Smooth muscle cell (in vitro differentiated cells): Measurements from ENCODE around the gene CEP128. TPM values are rescaled to one million over a fixed set of nuclear protein-coding genes. Genes with fewer than 3 reads are reported as not detected.

ENCODE experiments used
- DNase-seq: peaks from one replicate; lab custom pipeline; 2025; ENCODE audit not compliant: unreplicated experiment; lab: John Stamatoyannopoulos, UW
- H2AFZ ChIP-seq: fragments of 200-600 bp; sonication (generic); 2 replicates; pipeline ENCODE4 v1.6.0; 2016; ENCODE audit warnings: antibody characterized with exemption, low read depth, mild to moderate bottlenecking
- H3F3A ChIP-seq: fragments of 200-600 bp; sonication (generic); 2 replicates; pipeline ENCODE4 v1.6.0; 2017; ENCODE audit warnings: antibody characterized with exemption, low read depth
- H3K27ac ChIP-seq: fragments of 200-600 bp; sonication (generic); 2 replicates; pipeline ENCODE4 v1.5.1; 2016; ENCODE audit warnings: low read depth, mild to moderate bottlenecking
- H3K27me3 ChIP-seq: fragments of 200-600 bp; sonication (generic); 2 replicates; pipeline ENCODE4 v1.6.1; 2016; ENCODE audit warnings: low read depth, mild to moderate bottlenecking
- H3K36me3 ChIP-seq: fragments of 200-600 bp; sonication (generic); 2 replicates; pipeline ENCODE4 v1.5.1; 2016; ENCODE audit warnings: low read depth
- H3K4me1 ChIP-seq: fragments of 200-600 bp; sonication (generic); 2 replicates; pipeline ENCODE4 v1.5.1; 2016; ENCODE audit warnings: low read depth
- H3K4me2 ChIP-seq: fragments of 200-600 bp; sonication (generic); 2 replicates; pipeline ENCODE4 v1.6.0; 2016; ENCODE audit warnings: mild to moderate bottlenecking
- H3K4me3 ChIP-seq: fragments of 200-600 bp; sonication (generic); 2 replicates; pipeline ENCODE4 v1.5.1; 2016; ENCODE audit warnings: mild to moderate bottlenecking
- H3K79me2 ChIP-seq: fragments of 200-600 bp; sonication (generic); 2 replicates; pipeline ENCODE4 v1.6.0; 2016; ENCODE audit warnings: low read depth, mild to moderate bottlenecking
- H3K9ac ChIP-seq: fragments of 200-600 bp; sonication (generic); 2 replicates; pipeline ENCODE4 v1.6.0; 2016; ENCODE audit warnings: low read depth
- H3K9me3 ChIP-seq: fragments of 200-600 bp; sonication (generic); replicated peaks from 2 replicates; pipeline ENCODE4 v1.5.1; 2016; ENCODE audit warnings: low read depth
- H4K20me1 ChIP-seq: fragments of 200-600 bp; sonication (generic); 2 replicates; pipeline ENCODE4 v1.6.0; 2016; ENCODE audit warnings: low read depth
- CTCF ChIP-seq: fragments of 200-600 bp; sonication (generic); IDR thresholded peaks from 2 replicates; pipeline ENCODE4 v1.5.1; 2017; ENCODE audit warnings: borderline replicate concordance, mild to moderate bottlenecking, antibody characterized with exemption; ENCODE audit not compliant: insufficient read depth, poor library complexity, severe bottlenecking
- WGBS: methylation state at CpG from one replicate; pipeline ENCODE4 v1.1.7; 2016; ENCODE audit warnings: low lambda C conversion rate; 5-methylcytosine and 5-hydroxymethylcytosine counted together
- polyA plus RNA-seq: library from polyadenylated mRNA; unstranded; fragments of >200 nt; fragmentation: Nextera tagmentation; extraction: Ambion mirVana; gene quantifications from 2 replicates; pipeline ENCODE4 v1.2.1, GENCODE V29; 2016
- total RNA-seq: library from RNA; depleted of rRNA; stranded (reverse); fragments of >200 nt; gene quantifications from 2 replicates; pipeline ENCODE4 v1.2.3, GENCODE V29; 2014

CEP128 gene
- total and polyA plus RNA-seq, 2 experiments from 2014 or later: 2.7 to 4.4 TPM

- Histone ChIP-seq H3K36me3 (no peaks in the 10 kb centered on the region), H3K27ac (no peak overlapping the region), H3K79me2 (no peaks in the 10 kb centered on the region), H3K4me2 (no peak overlapping the region), H3K4me3 (no peak overlapping the region), H2AFZ (no peak overlapping the region), H3K9ac (no peak overlapping the region), H3K27me3 (no peaks in the 10 kb centered on the region), H3K4me1 (no peaks in the 10 kb centered on the region), H4K20me1 (no peaks in the 10 kb centered on the region), H3K9me3 (no peaks in the 10 kb centered on the region), H3F3A (no peaks in the 10 kb centered on the region)
- TF ChIP-seq CTCF: no peak
- WGBS: 89% methylated on average over 1 of the region's 1 CpG
- no peak for DNase-seq
Measured at GRCh38 chr14:80770114-80770908, 171.2 kb downstream of the CEP128 start.

- Histone ChIP-seq H3K4me2 (no peak overlapping the region), H3K27me3 (no peaks in the 10 kb centered on the region), H3K36me3 (no peaks in the 10 kb centered on the region), H4K20me1 (no peaks in the 10 kb centered on the region), H3K9ac (no peak overlapping the region), H3K4me1 (no peaks in the 10 kb centered on the region), H3K79me2 (no peaks in the 10 kb centered on the region), H2AFZ (no peak overlapping the region), H3K9me3 (no peaks in the 10 kb centered on the region), H3K4me3 (no peak overlapping the region), H3K27ac (no peak overlapping the region), H3F3A (no peaks in the 10 kb centered on the region)
- TF ChIP-seq CTCF: no peak
- 95% methylated on average over 3 of the region's 3 CpGs for WGBS
- DNase-seq: no peak
Measured at GRCh38 chr14:80768646-80769045, 172.9 kb downstream of the CEP128 start.

DNA sequence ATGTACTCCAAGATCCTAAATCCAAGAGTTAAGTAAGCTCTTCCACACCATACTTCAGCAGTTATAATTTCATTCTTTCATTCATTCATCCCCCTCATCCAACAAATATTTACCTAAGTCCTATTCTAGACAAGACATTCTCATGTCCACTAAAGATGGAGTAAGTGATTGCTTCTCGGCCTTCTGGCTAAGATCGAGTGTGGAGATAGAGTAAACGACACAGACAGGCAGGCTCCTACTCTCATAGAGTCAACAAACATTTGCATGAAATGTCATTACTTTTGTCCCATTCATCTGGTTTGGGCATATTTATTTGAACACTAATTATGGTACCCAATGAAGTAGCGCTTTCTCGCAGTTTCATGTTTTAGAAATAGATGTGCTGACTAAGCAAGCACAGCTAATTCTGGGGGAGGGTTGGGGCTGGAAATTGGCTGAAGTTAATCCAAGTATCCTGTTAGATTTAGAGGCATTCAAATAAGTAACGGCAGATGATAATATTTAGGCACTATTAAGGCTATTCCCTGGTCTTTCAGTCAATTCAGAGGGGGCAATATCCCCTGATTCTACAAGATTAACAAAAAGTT is 176.5 kb downstream of the CEP128 start:
- Histone ChIP-seq H3K27ac (no peak overlapping the region), H3K36me3 (no peaks in the 10 kb centered on the region), H3K9ac (no peak overlapping the region), H4K20me1 (no peaks in the 10 kb centered on the region), H2AFZ (no peak overlapping the region), H3K27me3 (no peaks in the 10 kb centered on the region), H3K79me2 (no peaks in the 10 kb centered on the region), H3K9me3 (no peaks in the 10 kb centered on the region), H3K4me2 (no peak overlapping the region), H3K4me3 (no peak overlapping the region), H3F3A (no peaks in the 10 kb centered on the region), H3K4me1 (no peaks in the 10 kb centered on the region)
- no peak for DNase-seq
- 83% methylated on average over 6 of the region's 6 CpGs for WGBS
- TF ChIP-seq CTCF: no peak

- Histone ChIP-seq H3K4me3 (no peak overlapping the region), H3K4me2 (no peak overlapping the region), H3K36me3 (no peaks in the 10 kb centered on the region), H3F3A (no peaks in the 10 kb centered on the region), H3K9ac (no peak overlapping the region), H3K79me2 (no peaks in the 10 kb centered on the region), H3K27ac (no peak overlapping the region), H3K27me3 (no peaks in the 10 kb centered on the region), H4K20me1 (no peaks in the 10 kb centered on the region), H3K4me1 (no peaks in the 10 kb centered on the region), H2AFZ (no peak overlapping the region), H3K9me3 (no peaks in the 10 kb centered on the region)
- TF ChIP-seq CTCF: no peak
- DNase-seq: no peak
- 100% methylated on average over 1 of the region's 1 CpG for WGBS
Measured at GRCh38 chr14:80764496-80764895, 177.0 kb downstream of the CEP128 start.
